Glutamatergic neuron (in vitro differentiated cells): Measurements from ENCODE around the gene SRGAP1. TPM values are rescaled to one million over a fixed set of nuclear protein-coding genes. Genes with fewer than 3 reads are reported as not detected.

Experiments used
- DNase-seq: peaks from one replicate; pipeline ENCODE4 v3.0.0; 2022
- H3K27ac Mint-ChIP-seq: one replicate; pipeline ENCODE4 v1.8.0; 2020; ENCODE audit warnings: mild to moderate bottlenecking, mixed read lengths, inconsistent platforms; ENCODE audit not compliant: unreplicated experiment
- H3K27me3 Mint-ChIP-seq: one replicate; pipeline ENCODE4 v1.8.0; 2020; ENCODE audit warnings: mild to moderate bottlenecking, moderate library complexity, mixed read lengths, inconsistent platforms; ENCODE audit not compliant: unreplicated experiment
- H3K36me3 Mint-ChIP-seq: one replicate; pipeline ENCODE4 v1.8.0; 2020; ENCODE audit warnings: mild to moderate bottlenecking, mixed read lengths, inconsistent platforms; ENCODE audit not compliant: unreplicated experiment
- H3K4me1 Mint-ChIP-seq: one replicate; pipeline ENCODE4 v1.8.0; 2020; ENCODE audit warnings: mild to moderate bottlenecking, low read depth, mixed read lengths, inconsistent platforms; ENCODE audit not compliant: unreplicated experiment
- H3K4me3 Mint-ChIP-seq: one replicate; pipeline ENCODE4 v1.8.0; 2020; ENCODE audit warnings: mild to moderate bottlenecking, mixed read lengths, inconsistent platforms; ENCODE audit not compliant: unreplicated experiment
- H3K9me3 Mint-ChIP-seq: one replicate; pipeline ENCODE4 v1.8.0; 2020; ENCODE audit warnings: mild to moderate bottlenecking, moderate library complexity, mixed read lengths, inconsistent platforms; ENCODE audit not compliant: unreplicated experiment
- total RNA-seq: library from RNA; stranded (reverse); fragmentation: NEBNext Ultra II Directional; extraction: Animal tissue kit (Norgen Biotek cat#: 25700); gene quantifications from one replicate; pipeline ENCODE4 v1.2.1, GENCODE V29; 2021; ENCODE audit not compliant: unreplicated experiment
- TF ChIP-seq, protein P1 (sequence below): fragments of 200-600 bp; sonication (generic); IDR thresholded peaks from one replicate; pipeline ENCODE4 v1.5.0; 2021; ENCODE audit not compliant: partially characterized antibody, unreplicated experiment

SRGAP1 gene
- total RNA-seq, 1 donor from 2014 or later = 52.0 TPM

DNA sequence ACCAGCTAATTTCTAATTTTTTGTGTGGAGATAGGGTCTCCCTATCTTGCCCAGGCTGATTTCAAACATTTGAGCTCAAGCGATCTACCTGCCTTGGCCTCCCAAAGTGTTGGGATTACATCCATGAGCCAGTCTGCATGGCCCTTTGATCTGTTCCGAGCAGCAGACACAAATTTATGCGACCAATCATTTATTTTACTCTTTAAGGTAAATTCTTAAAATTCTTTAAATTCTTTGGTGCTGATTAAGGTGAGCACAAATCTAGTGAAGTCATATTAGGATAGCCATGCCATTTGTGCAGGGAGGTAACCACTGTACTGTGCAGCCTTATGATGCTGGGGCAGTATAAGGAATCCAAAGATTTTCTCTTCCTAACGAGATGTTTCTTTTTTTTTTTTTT, 135.7 kb downstream of the SRGAP1 start:
- H3K9me3 Mint-ChIP-seq = peaks cover 2% of the 10 kb centered on the region
- H3K36me3 Mint-ChIP-seq = no peaks in the 10 kb centered on the region
- no peak overlapping the region for H3K27ac Mint-ChIP-seq
- H3K4me1 Mint-ChIP-seq = peaks cover 4% of the 10 kb centered on the region
- peaks cover 2% of the 10 kb centered on the region for H3K27me3 Mint-ChIP-seq
- no peak for DNase-seq
- no peak overlapping the region for H3K4me3 Mint-ChIP-seq
- TF ChIP-seq, protein P1, sequence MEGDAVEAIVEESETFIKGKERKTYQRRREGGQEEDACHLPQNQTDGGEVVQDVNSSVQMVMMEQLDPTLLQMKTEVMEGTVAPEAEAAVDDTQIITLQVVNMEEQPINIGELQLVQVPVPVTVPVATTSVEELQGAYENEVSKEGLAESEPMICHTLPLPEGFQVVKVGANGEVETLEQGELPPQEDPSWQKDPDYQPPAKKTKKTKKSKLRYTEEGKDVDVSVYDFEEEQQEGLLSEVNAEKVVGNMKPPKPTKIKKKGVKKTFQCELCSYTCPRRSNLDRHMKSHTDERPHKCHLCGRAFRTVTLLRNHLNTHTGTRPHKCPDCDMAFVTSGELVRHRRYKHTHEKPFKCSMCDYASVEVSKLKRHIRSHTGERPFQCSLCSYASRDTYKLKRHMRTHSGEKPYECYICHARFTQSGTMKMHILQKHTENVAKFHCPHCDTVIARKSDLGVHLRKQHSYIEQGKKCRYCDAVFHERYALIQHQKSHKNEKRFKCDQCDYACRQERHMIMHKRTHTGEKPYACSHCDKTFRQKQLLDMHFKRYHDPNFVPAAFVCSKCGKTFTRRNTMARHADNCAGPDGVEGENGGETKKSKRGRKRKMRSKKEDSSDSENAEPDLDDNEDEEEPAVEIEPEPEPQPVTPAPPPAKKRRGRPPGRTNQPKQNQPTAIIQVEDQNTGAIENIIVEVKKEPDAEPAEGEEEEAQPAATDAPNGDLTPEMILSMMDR = no peak

DNA sequence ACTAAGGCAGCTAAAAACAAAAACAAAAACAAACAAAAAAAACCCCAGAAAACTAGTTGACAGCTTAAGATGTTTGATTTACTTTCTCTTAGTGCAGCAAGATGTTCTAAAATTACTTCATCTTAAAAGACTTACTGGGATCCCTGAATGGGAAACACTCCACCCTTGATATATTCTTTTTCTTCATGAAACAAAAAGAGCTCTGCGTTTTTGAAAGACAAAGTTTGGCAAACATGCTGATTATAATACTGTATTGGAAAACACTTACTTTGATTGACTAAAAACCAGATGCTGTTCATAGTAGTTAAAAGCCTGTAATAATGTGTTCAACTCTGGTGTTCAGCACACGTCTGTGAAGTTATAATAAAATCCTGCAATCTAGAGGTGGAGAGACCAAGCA, 136.8 kb downstream of the SRGAP1 start:
- Mint-ChIP-seq H3K4me1 (peaks cover 4% of the 10 kb centered on the region), H3K27me3 (peaks cover 3% of the 10 kb centered on the region), H3K27ac (no peak overlapping the region), H3K4me3 (no peak overlapping the region), H3K36me3 (no peaks in the 10 kb centered on the region), H3K9me3 (peaks cover 2% of the 10 kb centered on the region)
- TF ChIP-seq, protein P1 = no peak
- no peak for DNase-seq

DNA sequence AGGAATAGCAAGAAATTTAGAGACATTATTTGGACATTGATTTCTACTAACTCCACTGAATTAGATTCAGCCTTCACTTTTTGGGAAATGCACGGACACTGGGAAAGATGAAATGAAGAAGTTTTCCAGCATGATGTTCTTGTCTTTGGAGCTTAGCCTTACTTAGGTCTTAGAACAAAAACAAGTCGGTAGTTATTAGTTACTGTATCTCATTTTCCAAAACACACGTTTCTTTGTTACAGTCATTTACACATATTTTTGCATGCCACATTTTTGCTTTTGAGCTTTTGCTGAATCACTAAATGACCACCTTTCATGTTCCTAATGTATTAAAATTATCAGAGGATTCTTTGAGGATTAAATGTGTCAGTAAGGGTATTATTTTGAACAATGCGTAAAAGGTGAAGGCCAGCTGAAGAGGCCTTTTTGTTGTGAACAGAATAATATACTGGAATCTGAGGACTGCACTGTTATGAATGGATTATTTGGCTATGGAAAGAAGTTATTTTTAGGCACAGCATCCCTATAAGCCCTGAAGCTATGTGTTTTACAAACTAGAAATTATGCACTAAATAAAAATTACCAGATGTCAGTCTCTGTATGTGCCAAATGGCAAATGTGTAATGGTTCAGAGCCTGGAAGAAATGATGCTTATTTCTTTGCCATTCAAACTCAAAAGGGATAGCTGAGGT, 138.2 kb downstream of the SRGAP1 start:
- H3K27ac Mint-ChIP-seq = no peak overlapping the region
- H3K9me3 Mint-ChIP-seq = peaks cover 2% of the 10 kb centered on the region
- H3K27me3 Mint-ChIP-seq = peaks cover 7% of the 10 kb centered on the region
- no peaks in the 10 kb centered on the region for H3K36me3 Mint-ChIP-seq
- H3K4me3 Mint-ChIP-seq = no peak overlapping the region
- no peak for DNase-seq
- peaks cover 4% of the 10 kb centered on the region for H3K4me1 Mint-ChIP-seq
- TF ChIP-seq, protein P1 = no peak

DNA sequence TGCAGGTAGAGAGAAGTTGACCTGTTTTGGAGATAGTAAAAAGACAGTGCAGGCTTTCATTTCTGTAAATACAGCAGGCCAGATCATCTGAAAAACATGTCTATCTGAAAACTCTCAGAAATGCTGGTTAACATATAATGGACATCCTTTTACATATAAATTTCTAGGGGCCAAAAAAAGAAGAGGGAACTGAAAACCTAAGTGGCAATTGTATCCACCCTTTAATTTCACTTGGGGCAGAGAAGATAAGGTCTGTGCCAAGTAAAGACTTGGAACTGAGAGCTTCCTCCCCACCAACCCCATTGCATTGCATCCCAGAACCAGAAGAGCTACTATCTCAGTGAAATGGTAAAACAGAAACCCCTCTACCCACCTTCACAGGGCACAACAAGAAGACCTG, 141.0 kb downstream of the SRGAP1 start:
- H3K4me1 Mint-ChIP-seq = peaks cover 4% of the 10 kb centered on the region
- no peaks in the 10 kb centered on the region for H3K36me3 Mint-ChIP-seq
- H3K27me3 Mint-ChIP-seq = peaks cover 9% of the 10 kb centered on the region
- TF ChIP-seq, protein P1 = no peak
- no peak for DNase-seq
- H3K4me3 Mint-ChIP-seq = no peak overlapping the region
- no peak overlapping the region for H3K27ac Mint-ChIP-seq
- peaks cover 2% of the 10 kb centered on the region for H3K9me3 Mint-ChIP-seq

DNA sequence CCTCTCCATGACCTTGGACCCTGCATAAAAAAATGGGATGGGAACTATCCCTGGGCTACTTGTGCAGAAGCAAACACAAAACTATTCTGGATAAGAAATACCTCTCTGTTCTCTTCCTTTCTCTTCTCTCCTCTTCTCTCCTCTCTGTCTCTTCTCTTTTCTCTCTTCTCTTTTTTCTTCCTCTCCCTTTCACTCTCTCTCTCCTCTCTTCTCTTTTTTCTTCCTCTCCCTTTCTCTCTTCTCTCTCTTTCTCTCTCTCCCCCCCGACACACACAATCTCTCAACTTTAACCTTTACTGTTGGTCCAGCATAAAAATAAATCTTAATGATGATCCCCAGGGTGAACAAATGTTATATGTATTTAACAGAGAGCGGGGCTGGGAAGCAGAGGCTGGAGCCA, 141.4 kb downstream of the SRGAP1 start:
- Mint-ChIP-seq H3K27me3 (peaks cover 9% of the 10 kb centered on the region), H3K36me3 (no peaks in the 10 kb centered on the region), H3K4me3 (no peak overlapping the region), H3K9me3 (peaks cover 2% of the 10 kb centered on the region), H3K27ac (no peak overlapping the region), H3K4me1 (peaks cover 4% of the 10 kb centered on the region)
- DNase-seq = no peak
- TF ChIP-seq, protein P1 = no peak
